ENCODE measurements around the gene FAM149B1.
"Not testable (repeated sequence)": the region's sequence is repeated elsewhere in the genome, so short reads cannot be mapped to it uniquely, and the experiment has no call there.

Gene FAM149B1

DNA sequence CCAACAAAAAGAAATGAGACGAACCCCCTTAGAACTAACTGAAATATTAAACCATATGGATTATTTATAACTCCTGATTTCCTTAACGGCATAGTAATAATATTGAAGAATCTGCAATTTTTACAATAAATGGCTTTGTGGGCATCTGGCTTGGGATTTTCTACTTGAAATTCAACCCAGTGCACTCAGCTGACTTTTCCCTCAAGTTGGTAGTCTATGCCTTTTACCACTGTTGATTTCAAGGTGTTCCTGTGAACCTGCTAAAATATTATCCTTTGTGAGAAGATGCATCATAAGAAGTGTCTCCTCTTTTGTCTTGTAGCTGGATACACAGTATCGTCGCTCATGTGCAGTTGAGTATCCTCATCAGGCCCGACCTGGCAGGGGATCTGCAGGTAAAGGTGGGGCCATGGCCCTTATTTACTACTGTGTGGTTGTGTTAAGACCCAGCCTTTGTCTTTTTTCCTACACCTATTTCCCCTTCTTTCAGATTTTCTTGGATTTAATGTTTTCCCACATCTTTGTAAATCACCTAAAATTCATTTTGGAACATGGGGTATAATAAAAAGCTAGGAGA, 71.2 kb downstream of the FAM149B1 start:
- no peak for DNase-seq

- no peak for DNase-seq
Observed at GRCh38 chr10:73239908-73240307, 72.0 kb downstream of the FAM149B1 start.

GRCh38 chr10:73244866-73245477, 77.1 kb downstream of the FAM149B1 start:
- DNase-seq = no peak

GRCh38 chr10:73246322-73246645, 78.4 kb downstream of the FAM149B1 start:
- DNase-seq = no peak

DNA sequence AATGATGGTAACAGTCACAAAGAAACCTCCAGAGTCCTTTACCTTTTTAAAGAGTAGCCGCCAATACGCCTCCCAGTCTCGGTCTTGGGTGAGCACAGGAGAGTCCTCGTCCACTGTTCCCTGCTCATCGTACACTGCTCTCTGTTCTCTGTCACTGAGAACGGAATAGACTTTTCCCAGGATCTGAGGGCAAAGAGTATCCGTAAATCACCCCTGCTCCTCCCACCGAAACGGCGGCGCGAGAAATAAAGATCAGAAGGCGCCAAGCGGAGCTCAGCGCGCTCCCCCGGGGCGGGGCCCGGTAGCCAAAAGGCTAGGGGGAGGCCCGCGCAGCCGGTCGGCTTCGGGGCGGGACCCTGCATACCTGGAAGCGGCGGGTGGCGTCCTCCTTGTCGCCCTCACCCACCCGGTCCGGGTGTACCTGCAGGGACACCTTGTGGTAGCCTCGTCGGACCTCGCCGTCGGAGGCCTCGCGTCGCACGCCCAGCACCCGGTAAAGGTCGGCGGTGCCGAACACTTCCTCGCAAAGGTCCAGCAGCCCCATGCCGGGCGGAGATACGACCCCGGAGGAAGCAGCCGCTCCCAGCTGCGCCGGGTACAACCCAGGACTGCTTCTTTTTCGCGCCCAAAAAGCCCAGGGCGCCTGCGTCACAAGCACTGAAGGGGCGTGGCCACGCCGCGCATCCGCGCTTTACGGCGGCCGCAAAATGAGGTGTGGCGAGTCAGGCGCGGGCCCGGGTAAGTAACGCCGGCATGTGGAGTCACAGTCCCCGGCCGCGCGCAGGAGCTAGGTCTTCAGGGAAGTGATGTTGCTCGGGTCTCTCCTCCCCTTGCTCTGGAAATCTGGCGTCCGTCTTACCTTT, 79.0 kb downstream of the FAM149B1 start, which contains the start of gene DNAJC9:
TSS of gene DNAJC9 (minus strand) at position 610 of the 863 bp plus-strand sequence. CDS start at position 544, 66 bp downstream.
- peak; percentile 95 to 98 for DNase-seq

GRCh38 chr10:73247509-73248258, 79.8 kb downstream of the FAM149B1 start:
- peak in 1 of 2 donors; percentile 3 for DNase-seq

DNA sequence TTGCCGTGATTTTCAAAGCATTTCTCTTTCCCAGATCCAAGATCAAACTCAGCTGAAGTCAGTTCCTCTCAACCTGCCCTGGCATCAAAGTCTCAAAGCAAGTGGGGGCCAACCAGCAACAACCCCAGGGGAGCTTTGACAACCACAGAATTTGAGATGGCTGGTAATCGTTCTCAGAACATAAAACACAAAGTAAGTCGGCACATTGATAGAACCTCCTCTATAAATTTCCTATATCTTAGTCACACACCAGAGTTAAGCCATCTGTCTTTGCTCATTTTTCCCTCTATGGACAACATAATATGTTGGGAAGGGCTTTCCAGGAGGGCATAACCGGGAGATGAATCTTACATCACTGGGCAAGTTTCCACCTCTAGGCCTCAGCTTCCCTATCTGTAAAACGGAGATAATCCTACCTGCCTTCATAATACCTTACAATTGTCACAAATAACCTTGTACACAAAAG, 80.4 kb downstream of the FAM149B1 start:
- DNase-seq = no peak

- no peak for DNase-seq
Observed at GRCh38 chr10:73251683-73252444, 83.9 kb downstream of the FAM149B1 start.

- DNase-seq = peak; percentile 88 to 92
Observed at GRCh38 chr10:73252445-73253224, 84.7 kb downstream of the FAM149B1 start, which contains the start of gene MRPS16. Gene MRPS16, minus strand, starts transcription at chr10:73252644. Its CDS starts 162 bp downstream, at chr10:73252482.

- DNase-seq = no peak
Observed at GRCh38 chr10:73253225-73253555, 85.3 kb downstream of the FAM149B1 start.

DNA sequence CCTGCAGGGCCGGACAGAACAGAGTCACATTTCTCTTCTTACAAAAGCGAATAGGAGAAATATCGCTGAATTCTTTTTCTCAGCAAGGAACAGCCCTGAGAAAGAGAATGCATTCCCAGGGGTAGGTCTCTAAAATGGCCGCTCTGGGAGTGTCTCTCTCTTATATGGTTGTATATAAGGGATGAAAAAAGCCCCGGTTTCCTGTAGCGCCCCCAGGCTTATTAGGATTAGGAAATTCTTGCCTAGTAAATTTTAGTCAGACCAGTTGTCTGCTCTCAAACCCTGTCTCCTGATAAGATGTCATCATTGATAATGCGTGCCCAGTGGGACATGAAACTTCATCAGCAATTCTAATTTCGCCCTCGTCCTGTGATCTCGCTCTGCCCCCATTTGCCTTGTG, 90.7 kb downstream of the FAM149B1 start:
- DNase-seq = not testable (repeated sequence)

- no peak for DNase-seq
Observed at GRCh38 chr10:73261362-73261995, 93.6 kb downstream of the FAM149B1 start.

DNA sequence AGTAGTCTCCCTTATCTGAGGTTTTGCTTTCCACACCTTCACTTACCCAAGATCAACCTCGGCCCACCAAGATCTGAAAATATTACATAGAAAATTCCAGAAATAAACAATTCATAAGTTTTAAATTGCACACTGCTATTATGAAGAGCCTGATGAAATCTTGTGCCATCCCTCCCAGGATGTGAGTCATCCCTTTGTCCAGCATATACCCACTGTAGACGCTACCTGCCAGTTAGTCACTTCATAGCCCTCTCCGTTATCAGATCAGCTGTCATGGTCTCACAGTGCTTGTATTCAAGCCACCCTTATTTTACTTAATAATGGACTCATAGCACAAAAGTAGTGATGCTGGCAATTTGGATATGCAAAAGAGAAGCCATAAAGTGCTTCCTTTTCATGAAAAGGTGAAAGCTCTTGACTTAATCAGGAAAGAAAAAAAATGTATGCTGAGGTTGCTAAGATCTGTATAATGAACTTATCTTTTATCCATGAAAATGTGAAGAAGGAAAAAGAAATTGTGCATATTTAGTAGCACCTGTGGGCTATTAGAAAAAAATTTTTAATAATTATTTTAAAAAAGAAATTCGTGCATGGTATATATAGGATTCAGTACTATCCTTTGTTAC, 94.3 kb downstream of the FAM149B1 start:
- no peak for DNase-seq

DNA sequence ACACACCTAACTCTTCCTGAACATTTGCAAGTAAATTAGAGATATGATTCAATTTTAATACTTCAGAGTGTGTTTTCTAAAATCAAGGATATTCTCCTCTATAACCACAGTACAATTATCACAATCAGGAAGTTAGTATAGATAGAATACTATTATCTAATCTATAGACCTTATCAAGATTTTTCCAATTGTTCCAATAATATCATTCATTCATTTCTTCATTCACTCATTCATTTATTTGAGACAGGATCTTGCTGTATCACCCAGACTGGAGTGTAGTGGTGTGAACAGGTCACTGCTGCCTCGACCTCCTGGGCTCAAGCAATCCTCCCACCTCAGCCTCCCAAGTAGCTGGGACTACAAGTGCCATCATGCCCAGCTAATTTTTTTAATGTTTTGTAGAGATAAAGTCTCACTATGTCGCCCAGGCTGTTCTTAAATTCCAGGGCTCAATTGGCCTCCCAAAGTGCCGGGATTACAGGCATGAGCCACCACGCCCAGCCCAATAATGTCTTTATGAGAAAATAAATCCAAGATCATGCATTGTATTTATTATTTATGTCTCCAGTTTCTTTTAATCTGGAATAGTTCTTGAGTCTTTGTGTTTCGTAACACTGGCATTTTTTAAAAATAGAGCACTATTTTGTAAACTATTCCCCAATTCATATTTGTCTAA, 95.1 kb downstream of the FAM149B1 start:
- no peak for DNase-seq

DNA sequence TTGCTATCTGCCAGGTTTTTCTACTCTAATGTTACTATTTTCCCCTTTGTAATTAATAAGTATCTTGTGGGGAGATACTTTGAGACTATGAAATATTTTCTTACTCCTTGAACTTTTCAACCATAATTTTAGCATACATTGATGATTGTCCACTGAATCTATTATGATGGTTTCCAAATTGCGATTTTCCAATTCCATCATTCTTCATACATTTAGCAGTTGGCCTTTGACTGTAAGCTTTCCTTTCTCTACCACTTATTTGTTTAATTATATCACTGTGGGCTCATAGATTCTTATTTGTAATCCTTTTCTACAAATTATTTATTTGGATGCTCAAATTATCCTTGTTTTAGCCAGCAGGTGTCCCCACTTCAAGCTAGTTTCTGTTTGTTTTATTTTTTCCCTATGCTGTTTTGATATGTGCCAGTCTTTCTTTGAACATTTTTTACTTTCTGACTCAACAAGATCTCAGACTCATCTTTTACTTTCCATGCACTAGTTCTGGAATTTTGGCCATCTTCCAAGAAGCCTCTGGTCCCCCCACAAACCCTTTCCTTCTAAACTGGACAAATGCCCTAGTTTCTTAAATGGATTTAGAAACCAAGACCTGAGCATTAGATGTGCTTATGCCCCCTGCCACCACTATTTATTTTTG, 95.9 kb downstream of the FAM149B1 start:
- DNase-seq = no peak

DNA sequence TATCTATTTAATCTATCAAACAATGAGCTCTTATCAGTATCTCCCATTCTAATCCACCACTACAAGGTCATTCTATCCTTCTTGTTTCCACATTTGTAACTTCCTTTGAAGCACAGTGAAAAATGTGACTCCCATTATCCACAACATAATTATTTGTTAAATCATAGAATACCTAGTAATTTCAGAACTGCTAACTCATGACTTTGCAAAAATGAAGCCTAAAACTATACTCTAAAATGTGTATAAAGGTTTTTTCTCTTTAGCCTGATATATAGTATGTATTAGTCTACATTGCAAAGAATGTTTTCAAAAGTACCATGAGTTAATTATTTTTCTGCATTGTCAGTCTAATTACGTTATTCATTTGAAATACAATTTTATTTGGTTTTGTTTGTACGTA, 96.5 kb downstream of the FAM149B1 start:
- DNase-seq = no peak

DNA sequence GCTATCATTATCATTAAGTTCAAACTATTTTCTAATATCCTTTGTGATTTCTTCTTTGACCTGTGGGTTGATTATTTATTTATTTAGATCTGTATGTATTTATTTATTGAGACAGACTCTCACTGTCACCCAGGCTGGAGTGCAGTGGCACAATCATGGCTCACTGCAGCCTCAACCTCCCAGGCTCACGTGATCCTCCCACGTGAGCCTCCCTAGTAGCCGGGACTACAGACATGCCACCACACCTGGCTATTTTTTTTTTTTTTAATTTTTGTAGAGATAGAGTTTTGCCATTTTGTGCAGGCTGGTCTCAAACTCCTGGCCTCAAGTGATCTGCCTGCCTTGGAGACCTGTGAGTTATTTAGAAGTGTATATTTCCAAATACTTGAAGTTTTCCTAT, 113.2 kb downstream of the FAM149B1 start:
- DNase-seq = no peak

DNA sequence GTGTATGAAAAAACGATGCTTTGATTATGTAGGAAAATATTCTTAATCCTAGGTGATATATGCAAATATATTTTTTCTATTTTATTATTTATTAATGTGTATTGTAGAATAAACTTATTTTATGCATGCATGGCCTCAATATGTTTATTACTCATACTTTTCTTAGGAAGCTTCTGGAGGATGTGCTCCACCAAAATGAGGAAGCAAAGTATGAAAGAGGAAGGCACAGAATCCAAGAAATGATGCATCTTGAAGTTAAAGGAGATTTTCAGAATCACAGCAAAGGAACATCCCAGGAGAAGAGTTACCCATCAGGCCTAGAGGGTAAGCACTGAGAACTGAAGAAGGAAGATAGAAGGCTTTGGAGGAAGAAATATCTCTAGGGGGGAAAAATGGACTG, 119.5 kb downstream of the FAM149B1 start:
- DNase-seq = no peak

DNA sequence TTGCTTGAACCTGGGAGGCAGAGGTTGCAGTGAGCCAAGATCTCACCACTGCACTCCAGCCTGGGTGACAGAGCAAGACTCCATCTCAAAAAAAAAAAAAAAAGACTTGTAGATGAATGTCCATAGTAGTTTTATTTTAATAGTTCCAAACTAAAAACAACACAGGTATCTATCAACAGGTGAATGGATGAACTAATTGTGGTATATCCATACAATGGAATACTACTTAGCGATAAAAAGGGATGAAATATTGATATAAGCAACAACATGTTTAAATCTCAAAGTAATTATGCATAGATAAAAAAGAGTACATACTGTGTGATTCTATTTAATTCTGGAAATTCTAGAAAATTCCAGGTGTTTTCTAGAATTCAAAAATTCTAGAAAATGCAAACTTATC, 122.0 kb downstream of the FAM149B1 start:
- no peak for DNase-seq
